Lung (tissue), 12 donors: ENCODE data around the gene PRDM16. TPM values are rescaled to one million over a fixed set of nuclear protein-coding genes. Genes with fewer than 3 reads are reported as not detected.

Source experiments
- ATAC-seq: fragments of 200-7000 bp; cut with Tn5 transposase; one replicate; pipeline ENCODE4 v1.9.1; 2020; ENCODE audit warnings: moderate number of reproducible peaks; ENCODE audit not compliant: insufficient read depth, low FRiP score
- DNase-seq, 3 donors: peaks; one replicate each; pipeline ENCODE4 v3.0.0-alpha.2; 2013 to 2017
- H3K27ac ChIP-seq, 2 donors: one replicate each; pipeline ENCODE4 v1.5.1; 2013; ENCODE audit warnings: mild to moderate bottlenecking in 2 of 2, moderate library complexity in 2 of 2, control low read depth in 1 of 2, inconsistent platforms in 1 of 2, low read depth in 1 of 2, low read length in 1 of 2
- H3K27me3 ChIP-seq, 3 donors: one replicate each; pipeline ENCODE4 v1.5.1; 2013; ENCODE audit warnings: low read length in 2 of 3; ENCODE audit not compliant: control insufficient read depth in 3 of 3, insufficient read depth in 3 of 3
- H3K36me3 ChIP-seq, 4 donors: one replicate each; pipeline ENCODE4 v1.5.1; 2013; ENCODE audit warnings: low read length in 4 of 4, mild to moderate bottlenecking in 1 of 4, moderate library complexity in 1 of 4; ENCODE audit not compliant: control insufficient read depth in 4 of 4, insufficient read depth in 4 of 4
- H3K4me1 ChIP-seq, 5 donors: one replicate each; pipeline ENCODE4 v1.5.1; 2013; ENCODE audit warnings: low read length in 5 of 5, mild to moderate bottlenecking in 2 of 5, moderate library complexity in 1 of 5; ENCODE audit not compliant: control insufficient read depth in 5 of 5, insufficient read depth in 5 of 5
- H3K4me3 ChIP-seq: one replicate; pipeline ENCODE4 v1.5.1; 2013; ENCODE audit warnings: mild to moderate bottlenecking, control low read depth, moderate library complexity
- H3K9ac ChIP-seq, 2 donors: one replicate each; pipeline ENCODE4 v1.5.1; 2013; ENCODE audit warnings: low read length in 2 of 2, control low read depth in 1 of 2; ENCODE audit not compliant: insufficient read depth in 1 of 2
- H3K9me3 ChIP-seq, 4 donors: one replicate each; pipeline ENCODE4 v1.5.1; 2013; ENCODE audit warnings: low read length in 3 of 4, mild to moderate bottlenecking in 1 of 4, moderate library complexity in 1 of 4; ENCODE audit not compliant: control insufficient read depth in 4 of 4, insufficient read depth in 3 of 4
- CTCF ChIP-seq: IDR thresholded peaks from 2 replicates; pipeline ENCODE4 v1.5.1; 2012; ENCODE audit warnings: mild to moderate bottlenecking; ENCODE audit errors: control extremely low read depth, extremely low read depth
- WGBS, 2 donors: extraction: QIAGEN DNeasy Blood & Tissue Kit; methylation state at CpG; one replicate each; pipeline ENCODE4 v1.1.7; 2013; 5-methylcytosine and 5-hydroxymethylcytosine counted together
- polyA plus RNA-seq, 2 donors: library from polyadenylated mRNA; stranded (reverse); fragments of 200-250 nt; gene quantifications; one replicate each; pipeline ENCODE4 v1.2.1, GENCODE V29; 2013
- total RNA-seq, 2 donors: library from RNA; depleted of rRNA in 1 of 2; stranded (reverse); fragments of >200 nt in 1 of 2; gene quantifications; one replicate each; pipeline ENCODE4 v1.2.1, GENCODE V29; 2014 to 2021
- donor health status: control.
- donor health status: control.
- donor health status: Bipolar disorder and iron deficiency.
- donor health status: healthy.
- donor health status: DM: yes; HTN: yes; CAD: no.

Gene PRDM16
- total and polyA plus RNA-seq, 4 donors = 2.4 to 36.5 (median 13.1) TPM

- WGBS, 2 donors = 87 to 88% methylated on average over 34 of the region's 34 CpGs
- ATAC-seq = no peak
- no peak for TF ChIP-seq CTCF
- Histone ChIP-seq H3K36me3 (no peaks in the 10 kb centered on the region), H3K9me3 (no peaks in the 10 kb centered on the region), H3K27me3 (peaks cover 0 to 4% (median 0%) of the 10 kb centered on the region in 3 donors), H3K4me1 (peaks cover 0 to 15% (median 0%) of the 10 kb centered on the region in 5 donors), H3K4me3 (no peak overlapping the region), H3K9ac (no peak overlapping the region), H3K27ac (no peak overlapping the region)
- DNase-seq = no peak
Measured at GRCh38 chr1:3212453-3213355, 143.7 kb downstream of the PRDM16 start.

GRCh38 chr1:3213730-3214129 is 144.7 kb downstream of the PRDM16 start:
- peaks cover 0 to 4% (median 0%) of the 10 kb centered on the region in 3 donors for H3K27me3 ChIP-seq
- H3K27ac ChIP-seq = no peak overlapping the region
- 72 to 86% methylated on average over 16 of the region's 16 CpGs for WGBS, 2 donors
- DNase-seq (no peak), ATAC-seq (no peak)
- H3K9ac ChIP-seq = no peak overlapping the region
- TF ChIP-seq CTCF = no peak
- H3K9me3 ChIP-seq = no peaks in the 10 kb centered on the region
- H3K4me3 ChIP-seq = no peak overlapping the region
- H3K4me1 ChIP-seq = peaks cover 0 to 26% (median 2%) of the 10 kb centered on the region in 5 donors
- no peaks in the 10 kb centered on the region for H3K36me3 ChIP-seq

- WGBS, 2 donors = 46 to 52% methylated on average over 27 of the region's 27 CpGs
- Histone ChIP-seq H3K9me3 (no peaks in the 10 kb centered on the region), H3K9ac (no peak overlapping the region), H3K27ac (no peak overlapping the region), H3K36me3 (no peaks in the 10 kb centered on the region), H3K4me3 (no peak overlapping the region), H3K4me1 (peaks cover 0 to 36% (median 6%) of the 10 kb centered on the region in 5 donors), H3K27me3 (peaks cover 0 to 4% (median 0%) of the 10 kb centered on the region in 3 donors)
- no peak for ATAC-seq
- TF ChIP-seq CTCF = no peak
- no peak for DNase-seq
Measured at GRCh38 chr1:3215198-3216014, 146.4 kb downstream of the PRDM16 start.
